GM18502 (cell line): ENCODE results near the gene ATXN2L.
"Not testable (repeated sequence)": the region's sequence is repeated elsewhere in the genome, so short reads cannot be mapped to it uniquely, and the experiment has no call there.

Experiments
- ATAC-seq: cut with Tn5 transposase; IDR thresholded peaks from one replicate; pipeline ENCODE4 v1.9.1; 2021; ENCODE audit warnings: mild to moderate bottlenecking; ENCODE audit not compliant: unreplicated experiment, poor library complexity

Gene ATXN2L

DNA sequence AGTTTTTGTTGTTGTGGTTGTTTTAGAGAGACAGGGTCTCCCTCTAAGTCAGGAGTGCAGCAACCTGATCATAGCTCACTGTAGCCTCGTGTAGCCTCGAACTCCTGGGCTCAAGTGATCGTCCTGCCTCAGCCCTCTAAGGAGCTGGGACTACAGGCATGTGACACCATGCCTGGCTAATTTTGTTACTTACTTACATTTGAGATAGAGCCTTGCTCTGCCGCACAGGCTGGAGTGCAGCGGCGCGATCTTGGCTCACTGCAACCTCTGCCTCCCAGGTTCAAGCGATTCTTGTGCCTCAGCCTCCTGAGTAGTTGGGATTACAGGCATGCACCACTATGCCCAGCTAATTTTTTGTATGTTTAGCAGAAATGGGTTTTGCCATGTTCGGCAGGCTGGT, 44.8 kb downstream of the ATXN2L start:
- ATAC-seq: not testable (repeated sequence)

- ATAC-seq: no peak
These were observed 46.4 kb downstream of the ATXN2L start for GRCh38 chr16:28869201-28869600.

DNA sequence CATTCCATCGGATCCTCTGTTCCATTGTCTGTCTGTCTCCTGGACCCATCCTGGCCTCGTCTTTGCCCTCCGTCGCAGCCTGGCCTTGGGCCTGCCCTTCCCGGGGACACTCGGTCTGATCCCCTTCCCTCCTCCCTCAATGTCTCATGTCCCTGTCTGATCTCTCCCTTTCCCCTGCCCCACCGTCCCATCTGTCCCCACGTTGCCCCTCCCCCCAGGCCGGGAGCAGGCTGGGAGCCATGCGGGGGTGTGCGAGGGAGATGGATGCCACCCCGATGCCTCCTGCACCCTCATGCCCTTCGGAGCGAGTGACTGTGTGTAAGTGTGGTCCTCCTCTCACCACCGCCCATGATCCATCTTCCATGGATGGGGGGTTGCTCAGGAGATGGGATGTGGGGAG, 50.2 kb downstream of the ATXN2L start:
- no peak for ATAC-seq

- ATAC-seq: no peak
These were observed 50.9 kb downstream of the ATXN2L start for GRCh38 chr16:28873543-28874201.

- no peak for ATAC-seq
These were observed 51.6 kb downstream of the ATXN2L start for GRCh38 chr16:28874406-28874805.

GRCh38 chr16:28875134-28876018, 52.6 kb downstream of the ATXN2L start:
- no peak for ATAC-seq

DNA sequence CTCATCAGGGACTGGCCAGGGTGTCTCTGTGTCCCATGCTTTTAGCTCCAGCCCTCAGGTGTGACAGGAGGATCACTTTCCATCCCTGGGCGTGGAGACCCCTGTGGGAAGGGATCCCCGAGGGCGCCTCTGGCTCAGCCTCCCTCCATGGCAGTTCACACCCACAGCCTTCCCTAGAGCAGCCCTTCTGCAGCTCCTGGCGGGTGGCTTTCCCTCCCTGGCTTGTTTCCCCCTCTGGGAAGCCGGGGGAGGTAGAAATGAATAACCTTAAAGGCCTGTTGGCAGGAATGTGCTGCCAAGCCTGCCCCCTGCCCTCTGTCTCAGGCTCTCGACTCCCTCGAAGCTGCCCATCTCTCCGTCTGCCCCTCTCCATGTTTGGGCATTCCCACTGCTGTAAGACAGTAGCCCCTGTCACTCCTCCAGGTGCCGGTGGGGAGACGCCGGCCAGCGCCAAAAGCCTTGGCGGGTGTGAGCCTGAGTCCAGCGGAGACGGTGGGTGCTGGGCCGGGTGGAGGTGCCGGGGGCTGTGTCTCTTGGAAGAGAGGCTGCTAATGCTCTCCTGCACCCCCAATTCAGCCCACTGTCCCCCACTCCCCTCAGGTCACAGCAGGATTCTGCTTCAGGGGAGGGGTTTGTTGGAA, 53.3 kb downstream of the ATXN2L start:
- no peak for ATAC-seq

DNA sequence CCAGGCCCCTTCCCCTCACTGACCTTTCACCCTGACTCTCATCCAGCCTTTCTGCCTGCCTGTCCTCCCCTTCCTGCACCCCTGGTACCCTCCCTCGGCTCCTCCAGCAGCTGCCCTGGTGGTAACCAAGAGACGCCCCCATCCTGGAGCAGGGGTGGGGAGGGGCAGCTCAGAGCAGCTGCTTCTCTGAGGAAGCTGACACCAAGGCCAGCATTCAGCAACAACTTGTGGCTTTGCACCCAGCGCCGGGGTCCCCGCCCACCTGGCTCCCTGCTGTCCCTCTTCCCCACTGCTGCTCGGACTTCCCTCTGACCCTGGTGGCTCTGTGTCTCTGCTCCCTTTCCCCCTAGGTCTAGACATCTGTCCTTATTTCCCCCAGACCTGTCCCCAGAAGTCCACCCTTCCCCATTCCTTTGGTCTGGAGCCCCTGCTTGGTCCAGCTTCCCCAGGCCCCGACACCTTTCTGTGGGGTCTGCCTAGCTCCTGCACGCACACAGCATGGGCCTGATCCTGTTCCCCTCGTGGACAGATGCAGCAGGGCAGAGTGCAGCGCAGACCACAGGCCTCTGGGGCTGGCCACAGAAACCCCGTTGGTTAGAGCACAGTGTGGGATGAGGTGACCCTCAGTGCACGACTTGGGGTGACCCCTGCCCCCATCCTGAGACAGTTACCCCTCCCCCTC, 54.3 kb downstream of the ATXN2L start:
- no peak for ATAC-seq

DNA sequence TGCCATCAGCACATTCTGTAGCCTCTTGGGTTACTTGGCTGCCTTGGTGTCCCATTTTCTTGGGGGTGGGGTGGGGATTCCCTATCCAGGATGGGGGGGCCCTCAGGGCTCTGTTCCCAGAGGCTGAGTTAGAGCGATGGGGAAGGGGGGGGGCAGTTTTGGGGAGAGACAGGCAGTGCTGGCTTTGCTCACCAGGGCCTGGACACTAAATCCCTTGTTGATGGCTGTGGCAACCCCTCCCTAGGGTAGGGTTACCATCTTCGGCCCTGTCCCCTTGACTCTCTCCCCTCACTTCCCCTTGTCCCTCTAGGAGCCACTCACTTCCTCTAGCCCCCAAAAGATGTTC, 54.8 kb downstream of the ATXN2L start:
- ATAC-seq: no peak

DNA sequence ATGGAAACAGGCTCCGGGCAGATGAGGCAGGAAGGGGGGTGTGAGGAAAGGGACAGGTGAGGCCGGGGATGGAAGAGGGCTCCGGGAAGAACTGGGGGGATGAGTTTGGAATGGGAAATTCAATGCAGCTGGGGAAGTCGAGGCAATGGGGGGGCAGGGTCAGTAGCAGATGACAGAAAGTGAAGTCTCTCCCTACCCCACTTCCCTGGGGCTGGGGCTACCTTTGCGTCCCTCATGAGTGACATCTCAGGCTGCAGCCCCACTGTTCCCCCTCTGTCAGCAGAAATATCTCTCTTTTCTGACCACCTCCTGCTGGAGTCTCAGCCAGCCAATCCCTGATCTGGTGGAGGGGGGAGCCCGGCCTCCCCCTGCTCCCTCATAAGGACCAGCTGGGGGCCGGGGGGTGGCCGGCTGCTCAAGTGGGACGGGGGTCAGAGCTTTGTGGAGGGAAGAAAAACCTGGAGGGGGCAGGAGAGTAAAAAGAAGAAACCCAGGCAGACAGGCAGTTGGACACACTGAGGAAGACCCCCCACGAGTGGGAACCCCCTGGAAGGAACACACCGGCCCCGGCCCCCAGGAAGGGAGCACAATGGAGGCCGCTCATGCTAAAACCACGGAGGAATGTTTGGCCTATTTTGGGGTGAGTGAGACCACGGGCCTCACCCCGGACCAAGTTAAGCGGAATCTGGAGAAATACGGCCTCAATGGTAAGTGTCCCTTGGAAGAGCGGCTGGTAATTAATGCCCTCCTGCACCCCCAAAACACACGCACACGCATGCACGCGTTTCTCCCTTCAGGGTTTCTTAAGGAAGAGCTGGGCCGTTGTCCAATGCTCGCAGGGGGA, 55.5 kb downstream of the ATXN2L start, which contains the start of gene ATP2A1:
Gene ATP2A1, plus strand, starts transcription at position 406 of the 844 bp plus-strand sequence. Its CDS starts 184 bp downstream, at position 590.
- no peak for ATAC-seq

DNA sequence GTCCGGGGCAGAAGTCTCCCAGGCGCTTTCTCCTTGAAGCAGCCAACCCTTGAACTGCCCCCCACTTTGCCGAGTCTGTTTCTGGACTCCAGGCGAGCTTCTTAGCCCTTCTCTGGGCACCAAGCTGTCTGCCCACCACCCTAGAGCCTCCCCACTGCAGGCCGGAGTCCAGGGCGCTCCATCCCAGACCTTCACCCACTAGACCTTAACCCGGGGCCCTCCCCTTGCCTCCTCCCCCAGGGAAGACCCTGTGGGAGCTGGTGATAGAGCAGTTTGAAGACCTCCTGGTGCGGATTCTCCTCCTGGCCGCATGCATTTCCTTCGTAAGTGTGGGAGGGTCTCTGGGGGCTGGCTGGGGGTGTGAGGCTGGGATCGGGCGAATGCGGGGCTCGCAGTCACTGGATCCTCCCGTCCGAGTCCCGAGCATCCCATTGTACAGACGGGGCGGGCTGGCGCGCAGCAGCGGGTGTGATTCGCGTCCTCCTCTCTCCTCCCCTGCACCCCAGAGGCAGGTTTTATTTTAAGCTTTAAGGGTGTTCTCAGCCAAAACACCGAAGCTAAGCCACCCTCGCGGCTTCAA, 56.6 kb downstream of the ATXN2L start:
- peak; percentile 39 for ATAC-seq

DNA sequence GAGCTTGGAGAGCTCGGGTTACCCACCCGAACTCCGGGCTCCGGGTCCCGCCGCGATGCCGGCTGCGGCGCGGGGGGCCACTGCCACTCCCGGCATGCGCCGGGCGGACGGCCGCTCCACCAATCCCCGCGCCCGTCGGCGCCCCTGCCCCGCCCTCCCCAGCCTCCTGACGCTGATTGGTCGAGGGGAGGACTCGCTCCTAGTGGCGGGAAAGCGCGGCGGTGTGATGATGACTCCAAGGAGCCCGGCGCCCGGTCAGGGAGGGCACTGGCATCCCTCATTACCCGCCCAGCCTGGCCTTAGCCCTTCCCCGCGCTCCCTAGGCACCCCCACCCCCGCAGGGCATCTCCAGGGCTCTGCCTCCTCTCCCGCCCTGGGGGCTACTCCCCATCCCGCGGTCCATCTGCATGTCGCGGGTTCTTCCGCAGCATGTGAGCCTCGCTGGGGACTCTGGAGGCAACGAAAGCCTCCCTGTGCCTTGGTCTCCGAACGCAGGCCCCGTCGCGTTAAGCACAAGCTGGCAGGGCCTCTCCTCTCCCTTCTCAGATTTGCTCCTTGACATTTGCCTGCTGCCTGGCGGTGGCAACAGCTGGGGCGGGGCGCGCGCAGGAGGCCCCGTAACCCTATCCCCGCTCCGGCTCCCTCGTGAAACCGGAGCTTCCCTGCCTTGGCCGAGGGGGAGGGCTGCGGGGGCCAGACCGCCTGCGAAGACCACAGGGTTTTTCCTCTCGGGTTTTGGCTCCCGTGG, 57.2 kb downstream of the ATXN2L start:
- peak; percentile 83 for ATAC-seq

- ATAC-seq: no peak
These were observed 57.8 kb downstream of the ATXN2L start for GRCh38 chr16:28880589-28880915.

GRCh38 chr16:28880955-28881354, 58.2 kb downstream of the ATXN2L start:
- ATAC-seq: no peak

DNA sequence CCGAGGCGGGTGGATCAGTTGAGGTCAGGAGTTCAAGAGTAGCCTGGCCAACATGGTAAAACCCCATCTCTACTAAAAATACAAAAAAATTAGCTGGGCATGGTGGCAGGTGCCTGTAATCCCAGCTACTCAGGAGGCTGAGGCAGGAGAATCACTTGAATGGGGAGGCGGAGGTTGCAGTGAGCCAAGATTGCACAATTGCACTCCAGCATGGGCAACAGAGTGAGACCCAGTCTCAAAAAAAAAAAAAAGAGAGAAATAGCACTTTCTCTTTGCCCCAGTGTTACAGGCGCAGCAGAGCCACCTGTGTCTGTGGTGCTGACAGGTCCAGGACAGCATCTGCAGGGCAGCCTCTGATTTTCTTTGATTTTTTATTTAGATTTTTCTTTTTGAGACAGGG, 58.8 kb downstream of the ATXN2L start:
- not testable (repeated sequence) for ATAC-seq

DNA sequence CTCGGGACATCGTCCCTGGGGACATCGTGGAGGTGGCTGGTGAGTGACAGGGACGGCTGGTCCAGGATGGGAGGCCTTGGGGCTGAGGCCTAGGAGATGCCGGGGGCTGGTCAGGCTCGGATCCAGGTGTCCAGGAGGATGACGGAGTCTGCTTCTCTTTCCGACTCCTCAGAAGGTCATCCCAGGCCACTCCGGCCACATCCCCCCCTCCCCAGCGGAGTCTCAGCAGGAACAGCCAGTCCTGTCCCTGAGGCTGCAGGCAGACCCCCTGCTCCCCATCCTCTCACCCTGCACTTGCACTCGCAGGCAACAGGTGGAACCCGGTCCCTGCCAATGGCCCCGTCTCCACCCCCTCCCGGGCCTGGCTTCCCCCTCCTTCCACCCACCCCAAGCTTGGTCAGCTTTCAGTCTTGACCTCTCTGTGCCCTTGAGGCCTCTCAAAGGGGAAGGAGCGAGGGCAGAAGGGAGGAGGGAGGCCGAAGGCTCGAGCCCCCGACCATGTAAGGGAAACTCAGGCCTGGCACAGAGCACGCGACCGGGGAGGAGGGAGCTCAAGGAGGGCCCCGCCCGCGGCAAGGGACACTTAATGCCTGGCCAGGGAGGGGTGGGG, 59.9 kb downstream of the ATXN2L start:
- no peak for ATAC-seq

DNA sequence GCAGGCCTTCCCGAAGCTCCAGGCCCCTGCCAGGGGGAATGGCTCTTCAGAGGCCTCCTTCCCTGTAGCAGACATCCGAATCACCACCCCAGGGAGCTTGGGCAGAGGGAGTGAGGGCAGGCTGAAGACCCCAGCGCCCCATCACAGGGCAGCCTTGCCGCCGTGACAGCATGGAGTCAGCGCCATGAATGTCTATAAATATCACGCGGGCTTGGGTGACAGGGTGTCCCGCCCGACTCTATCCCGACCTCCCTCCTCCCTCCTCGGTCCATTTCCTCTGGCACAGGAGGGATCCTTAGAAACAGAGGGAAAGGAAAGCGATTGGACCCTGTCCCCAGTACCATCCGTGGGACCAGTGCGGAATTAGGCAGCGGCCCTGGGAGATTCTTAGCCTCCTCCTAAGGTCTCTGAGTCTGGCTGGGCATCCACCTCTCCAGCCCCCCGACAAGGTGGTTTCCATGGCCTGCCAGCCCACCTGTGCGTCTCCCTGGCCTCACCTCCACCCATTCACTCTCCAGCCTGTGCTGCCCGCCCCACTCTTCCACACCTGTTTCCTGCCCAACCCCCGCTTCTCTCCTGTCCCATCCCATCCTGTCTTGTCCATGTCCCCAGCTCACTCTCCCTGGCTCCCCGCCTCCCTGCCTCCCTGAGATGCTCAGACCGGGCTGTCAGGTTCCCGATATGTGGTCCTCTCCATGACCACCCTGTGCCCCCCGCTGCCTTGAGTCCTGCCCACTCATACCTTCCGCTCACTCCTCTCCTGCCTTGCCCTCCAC, 60.6 kb downstream of the ATXN2L start:
- no peak for ATAC-seq

DNA sequence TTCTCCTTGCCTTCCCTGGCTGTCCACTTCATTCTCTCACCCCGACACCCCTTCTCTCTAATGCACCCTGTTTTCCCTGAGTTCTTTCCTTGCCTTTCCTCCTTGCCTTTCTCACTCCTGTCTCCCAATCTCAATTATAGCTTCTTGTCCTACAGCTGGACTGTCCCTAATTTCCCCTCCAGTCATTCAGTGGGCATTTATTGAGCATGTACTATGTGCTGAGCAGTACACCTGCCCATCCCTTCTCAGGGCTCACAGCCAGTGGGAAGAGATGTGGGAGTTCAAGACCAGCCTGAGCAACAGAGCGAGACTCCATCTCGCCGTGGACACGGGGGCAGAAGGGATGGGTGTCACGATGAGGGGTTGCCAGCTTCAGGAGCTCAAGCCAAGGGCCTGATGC, 61.2 kb downstream of the ATXN2L start:
- ATAC-seq: no peak
